Effector CD4-positive, alpha-beta T cell (primary cell): ENCODE results near the gene ETNK1.
"Not testable (repeated sequence)": the region's sequence is repeated elsewhere in the genome, so short reads cannot be mapped to it uniquely, and the experiment has no call there.

Experiments used
- DNase-seq: peaks from one replicate; pipeline ENCODE4 v3.0.0-alpha.2; 2020

Gene ETNK1

GRCh38 chr12:22691319-22691718 lies 66.3 kb downstream of the ETNK1 start:
- DNase-seq = no peak

GRCh38 chr12:22692467-22692866 lies 67.5 kb downstream of the ETNK1 start:
- DNase-seq = not testable (repeated sequence)

GRCh38 chr12:22692964-22693555 lies 68.1 kb downstream of the ETNK1 start:
- DNase-seq = no peak

GRCh38 chr12:22698576-22698975 lies 73.6 kb downstream of the ETNK1 start:
- DNase-seq = no peak

- not testable (repeated sequence) for DNase-seq
Measured at GRCh38 chr12:22699705-22700104, 74.7 kb downstream of the ETNK1 start.

GRCh38 chr12:22700106-22700505 lies 75.1 kb downstream of the ETNK1 start:
- no peak for DNase-seq

- not testable (repeated sequence) for DNase-seq
Measured at GRCh38 chr12:22701216-22701809, 76.3 kb downstream of the ETNK1 start.

- no peak for DNase-seq
Measured at GRCh38 chr12:22702690-22703089, 77.7 kb downstream of the ETNK1 start.

GRCh38 chr12:22709292-22709691 lies 84.3 kb downstream of the ETNK1 start:
- no peak for DNase-seq

- DNase-seq = no peak
Measured at GRCh38 chr12:22712083-22712482, 87.1 kb downstream of the ETNK1 start.

- no peak for DNase-seq
Measured at GRCh38 chr12:22715254-22715653, 90.3 kb downstream of the ETNK1 start.

- no peak for DNase-seq
Measured at GRCh38 chr12:22719745-22720144, 94.8 kb downstream of the ETNK1 start.

GRCh38 chr12:22722081-22722480 lies 97.1 kb downstream of the ETNK1 start:
- DNase-seq = no peak

GRCh38 chr12:22722779-22723178 lies 97.8 kb downstream of the ETNK1 start:
- DNase-seq = no peak

- DNase-seq = no peak
Measured at GRCh38 chr12:22728987-22729386, 104.0 kb downstream of the ETNK1 start.

GRCh38 chr12:22729431-22729956 lies 104.5 kb downstream of the ETNK1 start:
- no peak for DNase-seq

GRCh38 chr12:22729957-22730443 lies 105.0 kb downstream of the ETNK1 start:
- no peak for DNase-seq

GRCh38 chr12:22731236-22731635 lies 106.3 kb downstream of the ETNK1 start:
- no peak for DNase-seq

GRCh38 chr12:22733756-22734155 lies 108.8 kb downstream of the ETNK1 start:
- DNase-seq = no peak

GRCh38 chr12:22738945-22739344 lies 114.0 kb downstream of the ETNK1 start:
- DNase-seq = no peak
